HCT116 (cell line): ENCODE data around the gene TNIK.

Experiments
- EZH2phosphoT487 ChIP-seq: fragments of 200-600 bp; IDR thresholded peaks from 2 replicates; pipeline ENCODE4 v1.6.1; 2018; ENCODE audit warnings: antibody characterized with exemption, borderline replicate concordance
- TCF7L2 ChIP-seq: IDR thresholded peaks from 2 replicates; pipeline ENCODE4 v1.7.0; 2011; ENCODE audit warnings: borderline replicate concordance, inconsistent platforms; ENCODE audit not compliant: insufficient read depth, insufficient read length; ENCODE audit errors: extremely low read depth

DNA sequence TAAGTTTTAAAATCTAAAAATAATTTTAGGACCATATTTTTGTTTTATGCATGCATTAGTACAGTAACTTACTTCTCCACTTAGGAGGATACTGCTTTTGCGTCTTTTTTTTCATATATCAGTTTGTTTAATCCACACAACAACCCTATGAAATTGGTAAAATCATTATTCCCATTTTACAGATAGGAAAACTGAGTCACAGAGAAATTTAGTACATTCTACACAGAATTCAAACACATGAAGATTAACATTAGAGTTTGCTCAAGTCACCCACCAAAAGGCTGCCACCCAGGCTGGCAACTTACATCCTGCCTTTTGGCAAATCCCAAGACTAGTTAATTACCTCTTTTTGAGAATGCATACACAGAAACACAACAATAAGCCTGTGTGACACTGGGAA is 28.7 kb downstream of the TNIK start:
- no peak for TF ChIP-seq EZH2phosphoT487
- no peak for TF ChIP-seq TCF7L2
